Thymus (tissue), 14 donors: ENCODE results near the gene MKS1. TPM values are rescaled to one million over a fixed set of nuclear protein-coding genes. Genes with fewer than 3 reads are reported as not detected.

Source experiments
- DNase-seq, 9 donors: peaks; one replicate each; pipeline ENCODE4 v3.0.0-alpha.2; 2013; ENCODE audit warnings: low spot score in 9 of 9, low read depth in 6 of 9, missing footprints in 1 of 9
- H3K27ac ChIP-seq, 2 donors: one replicate each; pipeline ENCODE4 v1.5.1; 2013; ENCODE audit warnings: control low read depth in 1 of 2, low read depth in 1 of 2, low read length in 1 of 2, mild to moderate bottlenecking in 1 of 2, moderate library complexity in 1 of 2
- H3K27me3 ChIP-seq, 2 donors: one replicate each; pipeline ENCODE4 v1.5.1; 2013; ENCODE audit warnings: low read length in 1 of 2; ENCODE audit not compliant: control insufficient read depth in 2 of 2, insufficient read depth in 1 of 2
- H3K36me3 ChIP-seq, 2 donors: one replicate each; pipeline ENCODE4 v1.5.1; 2013; ENCODE audit warnings: low read length in 1 of 2, mild to moderate bottlenecking in 1 of 2, moderate library complexity in 1 of 2; ENCODE audit not compliant: control insufficient read depth in 2 of 2, insufficient read depth in 2 of 2
- H3K4me1 ChIP-seq, 2 donors: one replicate each; pipeline ENCODE4 v1.5.1; 2013; ENCODE audit warnings: low read length in 2 of 2; ENCODE audit not compliant: control insufficient read depth in 2 of 2, insufficient read depth in 2 of 2
- H3K4me3 ChIP-seq, 2 donors: one replicate each; pipeline ENCODE4 v1.5.1; 2013; ENCODE audit warnings: low read length in 2 of 2, control low read depth in 1 of 2, mild to moderate bottlenecking in 1 of 2
- H3K9me3 ChIP-seq, 2 donors: one replicate each; pipeline ENCODE4 v1.5.1; 2013; ENCODE audit warnings: low read length in 1 of 2, mild to moderate bottlenecking in 1 of 2; ENCODE audit not compliant: control insufficient read depth in 2 of 2, insufficient read depth in 1 of 2
- WGBS: extraction: QIAGEN DNeasy Blood & Tissue Kit; methylation state at CpG from one replicate; pipeline ENCODE4 v1.1.7; 2013; 5-methylcytosine and 5-hydroxymethylcytosine counted together
- long read RNA-seq, 10 donors: transcript quantifications; one replicate each; lab custom pipeline, GENCODE V29; 2026
- polyA plus RNA-seq: library from polyadenylated mRNA; stranded (reverse); fragments of 200-250 nt; gene quantifications from one replicate; pipeline ENCODE4 v1.2.3, GENCODE V29; 2013
- total RNA-seq: library from RNA; stranded (reverse); fragments of 120-200 nt; gene quantifications from one replicate; pipeline ENCODE4 v1.2.4, GENCODE V29; 2013
- donor health status: healthy.

MKS1 gene
- 11.9 TPM for total RNA-seq
- polyA plus RNA-seq = 12.5 TPM
- long read RNA-seq, donor 1 = 0 reads
- long read RNA-seq, donor 2 = 0 reads
- long read RNA-seq, donor 3, transcript MKS1-202 (18 exons, 2,397 nt) = major isoform, 5 of 5 reads
- long read RNA-seq, donor 3, partial matches to known transcripts = 0 of 5 reads
- long read RNA-seq, donor 3, other reads (novel, unspliced or antisense) = 0 of 5 reads
- long read RNA-seq, donor 4 = 0 reads
- long read RNA-seq, donor 5, partial matches to known transcripts = 0 of 3 reads
- long read RNA-seq, donor 5, other reads (novel, unspliced or antisense) = 0 of 3 reads
- long read RNA-seq, donor 6, partial matches to known transcripts = 0 of 2 reads
- long read RNA-seq, donor 6, other reads (novel, unspliced or antisense) = 0 of 2 reads
- long read RNA-seq, donor 7, partial matches to known transcripts = 0 of 1 reads
- long read RNA-seq, donor 7, other reads (novel, unspliced or antisense) = 0 of 1 reads
- long read RNA-seq, donor 8 = 0 reads
- long read RNA-seq, donor 9, partial matches to known transcripts = 0 of 1 reads
- long read RNA-seq, donor 9, other reads (novel, unspliced or antisense) = 0 of 1 reads
- long read RNA-seq, donor 10 = 0 reads

- Histone ChIP-seq H3K4me3 (peak within 1 kb of the TSS; percentile 69 to 73), H3K27ac (peak within 1 kb of the TSS; percentile 59 to 81), H3K9me3 (no peaks in the 10 kb centered on the region), H3K36me3 (peaks cover 0 to 8% of the 10 kb centered on the region in 2 donors), H3K4me1 (peaks cover 5 to 13% of the 10 kb centered on the region in 2 donors), H3K27me3 (no peaks in the 10 kb centered on the region)
- DNase-seq = peak; percentile 81 to 95 (median 87)
- 4% methylated on average over 56 of the region's 56 CpGs for WGBS
Measured at GRCh38 chr17:58219007-58219788, at the start of gene MKS1. TSS of gene MKS1 (minus strand) at chr17:58219255. CDS start at chr17:58219230, 25 bp downstream.

- DNase-seq = no peak
- Histone ChIP-seq H3K4me3 (no peak overlapping the region), H3K27ac (no peak overlapping the region), H3K36me3 (no peaks in the 10 kb centered on the region), H3K27me3 (peaks cover 0 to 6% of the 10 kb centered on the region in 2 donors), H3K9me3 (no peaks in the 10 kb centered on the region), H3K4me1 (no peaks in the 10 kb centered on the region)
- WGBS = 95% methylated on average over 12 of the region's 12 CpGs
Measured at GRCh38 chr17:58268326-58268725, 49.3 kb upstream of the MKS1 start.

GRCh38 chr17:58267347-58268324, 48.6 kb upstream of the MKS1 start:
- DNase-seq = no peak
- peaks cover 0 to 6% of the 10 kb centered on the region in 2 donors for H3K27me3 ChIP-seq
- no peak overlapping the region for H3K27ac ChIP-seq
- H3K36me3 ChIP-seq = no peaks in the 10 kb centered on the region
- no peak overlapping the region for H3K4me3 ChIP-seq
- H3K9me3 ChIP-seq = no peaks in the 10 kb centered on the region
- H3K4me1 ChIP-seq = no peaks in the 10 kb centered on the region
- 96% methylated on average over 22 of the region's 22 CpGs for WGBS

DNA sequence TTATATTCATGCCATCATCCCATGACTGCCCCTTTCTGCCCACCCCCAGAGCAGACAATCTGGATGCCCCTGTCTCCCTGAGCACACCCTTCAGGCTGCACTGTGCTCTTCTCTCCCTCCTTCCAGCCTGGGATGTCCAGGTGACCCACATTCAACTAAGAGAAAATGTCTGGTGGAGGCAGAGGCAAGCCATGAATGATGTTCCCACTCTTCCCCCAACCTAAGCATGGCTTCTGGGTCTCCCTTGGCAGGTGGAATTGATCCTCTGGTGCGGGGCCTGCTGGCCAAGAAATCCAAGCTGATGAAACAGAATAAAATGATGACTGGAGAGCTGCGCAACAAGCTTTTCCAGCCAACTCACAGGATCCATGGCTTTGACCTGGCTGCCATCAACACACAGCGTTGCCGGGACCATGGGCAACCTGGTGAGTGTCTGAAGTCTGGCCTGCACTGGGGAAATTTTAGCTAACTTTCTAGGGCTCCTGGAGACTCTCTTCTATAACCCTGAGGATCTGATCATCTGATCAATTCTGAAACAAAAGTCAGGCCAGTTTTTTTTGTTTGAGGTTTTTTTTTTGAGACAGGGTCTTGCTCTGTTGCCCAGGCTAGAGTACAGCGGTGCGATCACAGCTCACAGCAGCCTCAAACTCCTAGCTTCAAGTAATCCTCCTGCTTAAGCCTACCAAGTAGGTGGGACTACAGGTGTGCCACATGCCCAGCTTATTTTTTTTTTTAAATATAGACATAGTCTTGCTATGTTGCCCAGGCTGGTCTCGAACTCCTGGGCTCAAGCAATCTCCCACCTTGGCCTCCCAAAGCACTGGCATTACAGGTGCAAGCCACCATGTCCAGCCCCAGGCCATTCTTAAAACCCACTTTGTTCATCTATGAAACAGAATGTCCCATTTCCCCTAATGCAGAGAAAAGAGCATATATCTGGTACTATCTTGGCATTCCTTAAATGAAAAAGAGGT, 47.1 kb upstream of the MKS1 start:
- no peak for DNase-seq
- Histone ChIP-seq H3K27ac (no peak overlapping the region), H3K27me3 (peaks cover 0 to 13% of the 10 kb centered on the region in 2 donors), H3K36me3 (no peaks in the 10 kb centered on the region), H3K4me3 (no peak overlapping the region), H3K9me3 (no peaks in the 10 kb centered on the region), H3K4me1 (no peaks in the 10 kb centered on the region)
- WGBS = 98% methylated on average over 7 of the region's 7 CpGs

GRCh38 chr17:58265271-58265670, 46.2 kb upstream of the MKS1 start:
- 90% methylated on average over 4 of the region's 4 CpGs for WGBS
- no peaks in the 10 kb centered on the region for H3K9me3 ChIP-seq
- H3K27ac ChIP-seq = no peak overlapping the region
- no peaks in the 10 kb centered on the region for H3K36me3 ChIP-seq
- no peak for DNase-seq
- no peak overlapping the region for H3K4me3 ChIP-seq
- H3K4me1 ChIP-seq = no peaks in the 10 kb centered on the region
- H3K27me3 ChIP-seq = peaks cover 0 to 15% of the 10 kb centered on the region in 2 donors

GRCh38 chr17:58264407-58265103, 45.5 kb upstream of the MKS1 start:
- no peak overlapping the region for H3K4me3 ChIP-seq
- no peak for DNase-seq
- 90% methylated on average over 6 of the region's 6 CpGs for WGBS
- peaks cover 0 to 20% of the 10 kb centered on the region in 2 donors for H3K27me3 ChIP-seq
- no peaks in the 10 kb centered on the region for H3K9me3 ChIP-seq
- H3K27ac ChIP-seq = no peak overlapping the region
- no peaks in the 10 kb centered on the region for H3K4me1 ChIP-seq
- H3K36me3 ChIP-seq = no peaks in the 10 kb centered on the region

GRCh38 chr17:58263773-58264172, 44.7 kb upstream of the MKS1 start:
- Histone ChIP-seq H3K27me3 (peaks cover 0 to 20% of the 10 kb centered on the region in 2 donors), H3K27ac (no peak overlapping the region), H3K4me3 (no peak overlapping the region), H3K4me1 (no peaks in the 10 kb centered on the region), H3K9me3 (no peaks in the 10 kb centered on the region), H3K36me3 (no peaks in the 10 kb centered on the region)
- no peak for DNase-seq
- 98% methylated on average over 1 of the region's 1 CpG for WGBS
